ENCODE measurements around the gene MAN2A1. TPM values are rescaled to one million over a fixed set of nuclear protein-coding genes. Genes with fewer than 3 reads are reported as not detected.
A peak's percentile ranks its signal among the peaks of the same experiment; 100 is the strongest.

MAN2A1 gene
- total RNA-seq, 1 experiment from 2014 or later = 21.8 TPM

DNA sequence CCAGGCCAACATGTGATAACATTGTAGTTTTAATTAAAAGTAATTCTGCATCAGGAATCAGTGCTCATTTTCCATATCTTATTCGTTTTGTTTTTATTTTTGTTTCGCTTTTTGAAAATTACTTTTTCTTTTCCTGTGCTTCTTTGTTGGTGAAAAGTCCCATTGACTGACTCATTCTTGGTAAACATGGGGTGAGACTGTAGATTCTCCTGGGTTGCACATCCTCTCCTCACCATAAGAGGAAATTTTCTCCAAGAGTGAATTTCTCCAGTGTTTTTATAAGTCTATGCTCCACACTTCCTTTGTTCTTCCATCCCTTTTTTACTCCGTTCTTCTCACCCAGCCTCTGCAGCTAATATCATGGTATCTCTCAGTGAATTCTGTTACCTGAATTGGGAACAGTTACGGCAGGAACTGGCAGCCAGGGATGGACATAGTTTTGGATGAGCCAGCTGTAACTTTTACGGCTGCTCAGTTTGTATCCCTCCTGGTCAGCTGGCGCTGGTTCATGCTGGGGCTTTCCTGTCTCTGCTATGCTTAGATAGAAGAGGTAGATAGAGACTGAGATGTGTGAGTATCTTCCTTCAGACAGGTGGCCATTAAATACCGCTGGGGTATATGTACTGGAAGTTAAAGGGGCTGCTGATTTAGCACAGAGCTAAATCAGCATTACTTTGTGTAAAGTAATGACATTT lies 80.0 kb downstream of the MAN2A1 start:
- intact Hi-C loops (cut with micrococcal nuclease) = no loop called here
- Histone ChIP-seq H3K36me3 (ENCODE audit: low read depth, low read length) (peaks cover 2% of the 10 kb centered on the region; the same call in 1 of the 2 replicates), H2AFZ (ENCODE audit: low read length) (no peak overlapping the region), H3K4me1 (ENCODE audit: insufficient read depth, low read length) (peaks cover 13% of the 10 kb centered on the region), H3K79me2 (ENCODE audit: low read length) (no peaks in the 10 kb centered on the region), H3K27me3 (ENCODE audit: low read length) (no peaks in the 10 kb centered on the region), H4K20me1 (ENCODE audit: low read length) (no peaks in the 10 kb centered on the region), H3K27ac (ENCODE audit: low read length) (peak overlapping the region; percentile 39), H3K9me2 (replicated peaks; ENCODE audit: low read length) (no peaks in the 10 kb centered on the region), H3F3A (ENCODE audit: low read length, unreplicated experiment) (no peaks in the 10 kb centered on the region), H3K4me3 (ENCODE audit: low read length) (no peak overlapping the region), H3K9me3 (ENCODE audit: low read length) (no peaks in the 10 kb centered on the region), H3K4me2 (ENCODE audit: low read length) (peak overlapping the region; percentile 55), H3K9ac (ENCODE audit: low read length) (no peak overlapping the region)
- ChIA-PET CTCF (no interaction called here), POLR2A (ENCODE audit: unreplicated experiment) (no interaction called here)
- no peak for TF ChIP-seq CTCF (conservative IDR thresholded peaks at IDR 0.05; ENCODE audit: low read depth, low read length)
- TF ChIP-seq EZH2phosphoT487 (IDR thresholded peaks at IDR 0.05; ENCODE audit: borderline replicate concordance, low read length) = no peak
- DNase-seq = peak; percentile 49
- no TSS peak for BruUV-seq (replicated peaks)
- peak; percentile 83 for ATAC-seq

- no peak overlapping the region for H3K27ac ChIP-seq (ENCODE audit: low read length)
- no peaks in the 10 kb centered on the region for H3K9me2 ChIP-seq (replicated peaks; ENCODE audit: low read length)
- H2AFZ ChIP-seq (ENCODE audit: low read length) = no peak overlapping the region
- DNase-seq = no peak
- H4K20me1 ChIP-seq (ENCODE audit: low read length) = no peaks in the 10 kb centered on the region
- no peaks in the 10 kb centered on the region for H3K79me2 ChIP-seq (ENCODE audit: low read length)
- no peaks in the 10 kb centered on the region for H3K9me3 ChIP-seq (ENCODE audit: low read length)
- H3K36me3 ChIP-seq (ENCODE audit: low read depth, low read length) = peaks cover 2% of the 10 kb centered on the region; the same call in 1 of the 2 replicates
- H3K4me2 ChIP-seq (ENCODE audit: low read length) = no peak overlapping the region
- ChIA-PET POLR2A (ENCODE audit: unreplicated experiment) (no interaction called here), CTCF (no interaction called here)
- H3K9ac ChIP-seq (ENCODE audit: low read length) = no peak overlapping the region
- no peak for TF ChIP-seq EZH2 (IDR thresholded peaks at IDR 0.05; ENCODE audit: low read length, unreplicated experiment)
- no peak for TF ChIP-seq CTCF (conservative IDR thresholded peaks at IDR 0.05; ENCODE audit: low read depth, low read length)
- no peak for TF ChIP-seq EZH2phosphoT487 (IDR thresholded peaks at IDR 0.05; ENCODE audit: borderline replicate concordance, low read length)
- H3F3A ChIP-seq (ENCODE audit: low read length, unreplicated experiment) = no peaks in the 10 kb centered on the region
- H3K4me1 ChIP-seq (ENCODE audit: insufficient read depth, low read length) = peaks cover under 1% of the 10 kb centered on the region; the same call in 1 of the 2 replicates
- H3K4me3 ChIP-seq (ENCODE audit: low read length) = no peak overlapping the region
- BruUV-seq (replicated peaks) = no TSS peak
- intact Hi-C loops (cut with micrococcal nuclease) = no loop called here
- ATAC-seq = no peak
- no peaks in the 10 kb centered on the region for H3K27me3 ChIP-seq (ENCODE audit: low read length)
These were observed 85.4 kb downstream of the MAN2A1 start for GRCh38 chr5:109775130-109775529.

DNA sequence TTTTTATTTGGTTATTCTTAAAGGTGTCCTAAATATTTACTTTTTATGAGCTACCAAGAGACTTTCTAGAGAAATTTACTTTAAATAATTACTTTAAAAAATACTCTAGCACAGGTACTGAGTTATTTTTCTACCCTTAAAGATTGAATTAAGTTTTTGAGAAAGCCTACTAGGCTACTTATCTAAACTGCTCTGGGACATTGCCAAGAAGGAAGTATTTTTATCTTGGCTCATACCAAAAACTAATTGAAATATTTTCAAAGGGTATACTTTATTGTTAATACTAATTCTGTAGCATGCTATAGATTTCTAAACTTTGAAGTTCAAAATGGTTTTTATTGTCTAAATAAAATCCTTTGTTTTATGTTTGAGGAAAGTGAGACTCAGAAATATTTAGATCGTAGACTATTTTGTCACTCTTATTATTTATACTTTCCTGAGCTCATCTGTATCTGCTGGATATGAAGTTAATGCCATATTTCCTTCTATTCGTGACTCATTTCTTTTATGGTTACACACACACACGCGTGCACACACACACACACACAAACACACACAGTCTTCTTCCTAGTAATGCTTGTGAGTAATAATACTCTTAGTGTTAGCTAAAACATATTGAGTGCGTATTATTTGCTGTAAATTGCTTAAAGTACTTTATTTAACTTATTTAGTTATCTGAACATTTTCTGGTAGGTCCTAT lies 89.5 kb downstream of the MAN2A1 start:
- BruUV-seq (replicated peaks) = no TSS peak
- CTCF ChIA-PET = no interaction called here
- H3K4me2 ChIP-seq (ENCODE audit: low read length) = no peak overlapping the region

More for the DNA sequence above, 89.5 kb downstream of the MAN2A1 start:
- no peaks in the 10 kb centered on the region for H3F3A ChIP-seq (ENCODE audit: low read length, unreplicated experiment)
- TF ChIP-seq EZH2phosphoT487 (IDR thresholded peaks at IDR 0.05; ENCODE audit: borderline replicate concordance, low read length) = no peak
- no peak for TF ChIP-seq CTCF (conservative IDR thresholded peaks at IDR 0.05; ENCODE audit: low read depth, low read length)
- TF ChIP-seq EZH2 (IDR thresholded peaks at IDR 0.05; ENCODE audit: low read length, unreplicated experiment) = no peak
- no peak overlapping the region for H3K9ac ChIP-seq (ENCODE audit: low read length)
- DNase-seq = no peak
- no peaks in the 10 kb centered on the region for H3K4me1 ChIP-seq (ENCODE audit: insufficient read depth, low read length)
- intact Hi-C loops (cut with micrococcal nuclease) = no loop called here
- H3K9me2 ChIP-seq (replicated peaks; ENCODE audit: low read length) = no peaks in the 10 kb centered on the region
- no peaks in the 10 kb centered on the region for H3K9me3 ChIP-seq (ENCODE audit: low read length)
- H4K20me1 ChIP-seq (ENCODE audit: low read length) = no peaks in the 10 kb centered on the region
- no peaks in the 10 kb centered on the region for H3K27me3 ChIP-seq (ENCODE audit: low read length)
- no peaks in the 10 kb centered on the region for H3K79me2 ChIP-seq (ENCODE audit: low read length)
- ATAC-seq = no peak
- H2AFZ ChIP-seq (ENCODE audit: low read length) = no peak overlapping the region
- POLR2A ChIA-PET (ENCODE audit: unreplicated experiment) = no interaction called here
- H3K36me3 ChIP-seq (ENCODE audit: low read depth, low read length) = no peaks in the 10 kb centered on the region
- no peak overlapping the region for H3K27ac ChIP-seq (ENCODE audit: low read length)
- no peak overlapping the region for H3K4me3 ChIP-seq (ENCODE audit: low read length)
